RKO (cell line): Measurements from ENCODE around the gene HSF2BP.
"Not testable (repeated sequence)": the region's sequence is repeated elsewhere in the genome, so short reads cannot be mapped to it uniquely, and the experiment has no call there.

Experiments
- DNase-seq: peaks from one replicate; pipeline ENCODE4 v3.0.0-alpha.2; 2016; ENCODE audit warnings: low spot score

The HSF2BP gene

DNA sequence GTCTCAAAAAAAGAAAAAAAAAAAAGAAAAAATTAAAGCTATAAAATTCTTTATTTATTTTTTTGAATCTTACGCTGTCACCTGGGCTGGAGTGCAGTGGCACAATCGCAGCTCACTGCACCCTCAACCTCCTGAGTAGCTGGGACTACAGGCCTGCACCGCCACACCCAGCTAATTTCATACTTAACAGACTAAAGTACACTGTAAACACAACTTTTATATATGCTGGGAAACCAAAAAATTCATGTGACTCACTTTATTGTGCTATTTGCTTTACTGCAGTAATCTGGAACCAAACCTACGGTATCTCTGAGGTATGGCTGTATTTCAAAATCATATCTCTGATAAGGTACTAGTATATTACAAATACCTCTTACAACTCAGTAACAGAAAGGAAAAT, 40.3 kb downstream of the HSF2BP start:
- no peak for DNase-seq

- not testable (repeated sequence) for DNase-seq
These were observed 42.4 kb downstream of the HSF2BP start for GRCh38 chr21:43616861-43617260.

GRCh38 chr21:43614839-43615238, 44.4 kb downstream of the HSF2BP start:
- no peak for DNase-seq

GRCh38 chr21:43613755-43614638, 45.3 kb downstream of the HSF2BP start:
- DNase-seq: no peak

GRCh38 chr21:43611598-43612369, 47.5 kb downstream of the HSF2BP start:
- DNase-seq: peak; percentile 56

DNA sequence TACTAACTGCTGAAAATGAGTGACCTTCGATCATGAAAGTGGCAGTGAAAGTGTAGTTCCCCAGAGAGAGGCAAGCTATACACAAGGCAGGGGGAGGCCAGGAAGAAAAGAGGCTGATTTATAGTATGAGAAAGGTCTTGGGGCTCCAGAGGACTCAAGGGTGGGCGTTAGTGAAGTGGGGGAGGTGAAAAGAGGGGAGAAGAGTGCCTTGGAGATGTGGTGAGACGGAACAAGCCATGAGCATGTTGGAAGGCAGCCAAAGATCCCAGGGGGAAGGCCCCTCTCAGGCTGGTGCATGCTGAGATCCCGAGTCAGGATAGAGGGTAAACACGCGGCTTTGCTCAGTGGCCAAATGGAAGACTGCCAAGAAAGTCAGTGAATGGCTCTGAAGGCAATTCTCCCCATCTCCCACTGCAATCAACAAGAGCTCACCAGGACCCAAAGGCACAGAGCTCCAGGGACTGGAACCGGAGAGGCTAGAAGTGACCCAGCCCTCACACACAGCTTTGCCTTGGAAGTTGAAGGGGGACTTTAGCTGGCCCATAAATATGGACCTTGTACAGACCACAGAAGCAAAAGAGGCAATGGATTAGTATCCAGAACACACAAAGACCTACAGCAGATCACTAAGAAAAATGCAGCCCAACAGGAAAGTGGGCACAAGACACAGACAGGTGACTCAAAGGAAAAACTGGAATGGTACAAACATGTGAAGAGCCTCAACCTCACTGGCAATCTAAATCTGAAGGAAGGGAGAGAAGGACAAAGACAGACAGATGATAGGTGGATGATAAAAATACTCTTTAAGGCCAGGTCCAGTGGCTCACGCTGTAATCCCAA, 49.6 kb downstream of the HSF2BP start:
- no peak for DNase-seq

DNA sequence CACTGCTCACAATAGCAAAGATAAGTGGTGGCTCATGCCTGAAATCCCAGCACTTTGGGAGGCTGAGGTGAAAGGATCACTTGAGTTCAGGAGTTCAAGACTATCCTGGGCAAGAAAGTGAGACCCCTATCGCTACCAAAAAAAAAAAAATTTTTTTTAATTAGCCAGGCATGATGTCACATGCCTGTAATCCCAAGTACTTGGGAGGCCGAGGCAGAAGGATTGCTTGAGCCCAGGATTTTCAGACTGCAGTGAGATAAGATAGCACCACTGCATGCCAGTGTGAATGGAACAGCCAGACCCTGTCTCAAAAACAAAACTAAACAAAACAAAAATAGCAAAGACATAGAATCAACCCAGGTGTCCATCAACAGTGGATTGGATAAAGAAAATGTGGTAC, 50.6 kb downstream of the HSF2BP start:
- no peak for DNase-seq

GRCh38 chr21:43608225-43608624, 51.1 kb downstream of the HSF2BP start:
- no peak for DNase-seq

GRCh38 chr21:43605320-43606215, 53.7 kb downstream of the HSF2BP start:
- no peak for DNase-seq

- no peak for DNase-seq
These were observed 54.6 kb downstream of the HSF2BP start for GRCh38 chr21:43604505-43605204.

- DNase-seq: no peak
These were observed 55.4 kb downstream of the HSF2BP start for GRCh38 chr21:43603641-43604504.

- no peak for DNase-seq
These were observed 56.1 kb downstream of the HSF2BP start for GRCh38 chr21:43603233-43603626.

GRCh38 chr21:43602266-43603232, 56.7 kb downstream of the HSF2BP start:
- DNase-seq: no peak

GRCh38 chr21:43600642-43601402, 58.5 kb downstream of the HSF2BP start:
- DNase-seq: no peak

DNA sequence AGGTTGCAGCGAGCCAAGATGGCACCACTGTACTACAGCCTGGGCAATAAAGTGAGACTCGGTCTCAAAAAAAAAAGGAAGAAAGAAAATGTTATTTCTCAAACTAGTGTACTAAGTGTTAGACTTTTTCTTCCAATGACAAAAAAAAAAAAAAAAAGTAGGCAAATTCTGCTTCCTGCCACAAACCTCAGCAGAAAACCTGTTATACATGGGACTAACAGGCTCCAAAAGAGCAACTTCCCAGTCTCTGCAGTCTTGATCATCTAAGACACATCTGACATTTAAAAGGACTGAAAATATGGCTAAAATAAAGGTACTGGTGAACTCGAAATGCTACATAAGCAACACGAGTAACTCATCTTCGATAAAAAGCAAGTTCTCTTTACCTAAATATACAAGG, 59.6 kb downstream of the HSF2BP start:
- DNase-seq: no peak

- no peak for DNase-seq
These were observed 60.7 kb downstream of the HSF2BP start for GRCh38 chr21:43598416-43599120.
